Natural killer cell (primary cell): ENCODE results near the gene RTL1. TPM values are rescaled to one million over a fixed set of nuclear protein-coding genes. Genes with fewer than 3 reads are reported as not detected.

Source experiments
- ATAC-seq, 3 donors: fragments of 150-1000 bp in 2 of 3; fragments of 200-7000 bp in 1 of 3; cut with Tn5 transposase; 1 replicate in 1 of 3; 2 replicates in 2 of 3; pipeline ENCODE4 v1.10.0; 2021; ENCODE audit warnings: mild to moderate bottlenecking in 2 of 3, moderate library complexity in 2 of 3
- DNase-seq, 2 donors: peaks; one replicate each; pipeline versions ENCODE4 v3.0.0 to v3.0.0-alpha.2; 2013 to 2021; ENCODE audit warnings: mixed read lengths in 1 of 2
- H3K27ac ChIP-seq: one replicate; pipeline ENCODE4 v1.5.1; 2013; ENCODE audit warnings: mild to moderate bottlenecking, low read length
- H3K27me3 ChIP-seq: one replicate; pipeline ENCODE4 v1.6.1; 2013; ENCODE audit warnings: low read length; ENCODE audit not compliant: control insufficient read depth, insufficient read depth
- H3K36me3 ChIP-seq: one replicate; pipeline ENCODE4 v1.6.1; 2013; ENCODE audit warnings: low read length; ENCODE audit not compliant: control insufficient read depth, insufficient read depth
- H3K4me1 ChIP-seq: one replicate; pipeline ENCODE4 v1.6.1; 2013; ENCODE audit warnings: low read length; ENCODE audit not compliant: control insufficient read depth, insufficient read depth
- H3K4me3 ChIP-seq: one replicate; pipeline ENCODE4 v1.5.1; 2013; ENCODE audit warnings: low read length
- H3K9me3 ChIP-seq: one replicate; pipeline ENCODE4 v1.6.1; 2013; ENCODE audit warnings: low read length; ENCODE audit not compliant: control insufficient read depth, insufficient read depth
- H3K27ac Mint-ChIP-seq, 2 donors: one replicate each; pipeline ENCODE4 v1.8.0; 2022; ENCODE audit warnings: mild to moderate bottlenecking in 2 of 2, mixed read lengths in 2 of 2, moderate library complexity in 1 of 2
- H3K27me3 Mint-ChIP-seq, 2 donors: one replicate each; pipeline ENCODE4 v1.8.0; 2022; ENCODE audit warnings: low read depth in 2 of 2, mixed read lengths in 2 of 2
- H3K36me3 Mint-ChIP-seq: one replicate; pipeline ENCODE4 v1.8.0; 2022; ENCODE audit warnings: mixed read lengths
- H3K4me1 Mint-ChIP-seq, 2 donors: one replicate each; pipeline ENCODE4 v1.8.0; 2022; ENCODE audit warnings: mixed read lengths in 2 of 2
- H3K4me3 Mint-ChIP-seq: one replicate; pipeline ENCODE4 v1.8.0; 2022; ENCODE audit warnings: mild to moderate bottlenecking, moderate library complexity, mixed read lengths
- H3K9me3 Mint-ChIP-seq, 2 donors: one replicate each; pipeline ENCODE4 v1.8.0; 2022; ENCODE audit warnings: mixed read lengths in 2 of 2
- WGBS: methylation state at CpG from one replicate; pipeline ENCODE4 v1.1.7; 2013; ENCODE audit warnings: missing lambda C conversion rate; ENCODE audit not compliant: insufficient coverage; 5-methylcytosine and 5-hydroxymethylcytosine counted together
- intact Hi-C: fragments of 100-400 bp; cut with micrococcal nuclease; formaldehyde crosslinking; loops from one replicate; pipeline ENCODE4 v1.14.2; 2022
- total RNA-seq, 4 donors: library from RNA; stranded (reverse); fragments of 120-200 nt in 1 of 4; gene quantifications; one replicate each; pipeline versions ENCODE4 v1.2.3 to v1.2.4, GENCODE V29; 2013 to 2022
- TF ChIP-seq, protein P1 (sequence below): fragments of 200-600 bp; IDR thresholded peaks from one replicate; pipeline ENCODE4 v1.8.0; 2022; ENCODE audit warnings: antibody characterized with exemption

Gene RTL1
- total RNA-seq, 3 donors from 2014 or later (not counting 1 experiment from before 2014, with no cell fraction given) = not detected

DNA sequence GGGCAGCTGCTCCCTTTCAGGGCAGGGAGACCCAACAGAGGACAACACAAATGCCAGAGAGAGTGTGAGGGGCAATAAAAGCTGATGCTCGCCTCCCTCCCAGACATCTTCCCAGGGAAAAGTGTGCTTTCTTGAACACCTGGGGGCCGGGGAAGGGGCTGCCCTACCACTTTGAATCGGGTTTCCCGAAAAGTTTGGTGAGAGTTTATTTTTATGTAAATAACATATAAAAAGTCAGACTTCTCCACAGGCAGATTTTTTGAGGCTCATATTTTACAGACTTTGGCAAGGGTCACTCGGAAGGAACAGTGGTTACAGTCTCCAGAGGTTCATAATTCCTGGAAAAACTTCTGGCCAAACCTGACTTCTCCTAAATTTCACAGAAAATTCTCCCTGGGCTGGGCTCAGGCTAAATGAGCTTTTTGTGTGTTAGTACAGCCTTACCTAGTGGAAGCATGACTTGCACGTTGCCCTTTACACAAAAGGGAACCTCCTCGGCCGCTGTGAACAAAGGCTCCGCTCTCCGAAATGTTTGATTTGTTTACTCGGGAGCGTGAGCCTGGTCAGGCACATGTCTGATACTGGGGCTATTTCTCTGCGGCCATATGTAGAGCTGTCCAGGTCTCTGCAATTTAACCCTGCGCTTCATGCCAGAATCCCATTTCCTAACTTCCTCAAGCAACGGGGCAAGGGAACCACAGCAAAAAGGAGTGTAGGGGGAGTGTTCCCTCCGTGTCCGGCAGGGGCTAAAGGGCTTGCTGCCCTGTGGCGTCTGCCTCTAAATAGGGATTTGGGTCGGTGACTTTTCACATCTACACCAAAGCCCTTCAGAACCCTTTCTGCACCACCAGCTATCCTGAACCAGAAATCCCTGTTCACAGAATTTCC is 3.4 kb downstream of the RTL1 start:
- Mint-ChIP-seq H3K36me3 (no peaks in the 10 kb centered on the region), H3K27me3 (peaks cover 39 to 46% of the 10 kb centered on the region in 2 donors), H3K4me3 (no peak overlapping the region), H3K27ac (no peak overlapping the region), H3K4me1 (no peaks in the 10 kb centered on the region), H3K9me3 (no peaks in the 10 kb centered on the region)
- H3K9me3 ChIP-seq = no peaks in the 10 kb centered on the region
- H3K27ac ChIP-seq = no peak overlapping the region
- peaks cover 5% of the 10 kb centered on the region for H3K27me3 ChIP-seq
- no peak for ATAC-seq
- H3K4me1 ChIP-seq = no peaks in the 10 kb centered on the region
- intact Hi-C loops = no loop called here
- TF ChIP-seq, protein P1, sequence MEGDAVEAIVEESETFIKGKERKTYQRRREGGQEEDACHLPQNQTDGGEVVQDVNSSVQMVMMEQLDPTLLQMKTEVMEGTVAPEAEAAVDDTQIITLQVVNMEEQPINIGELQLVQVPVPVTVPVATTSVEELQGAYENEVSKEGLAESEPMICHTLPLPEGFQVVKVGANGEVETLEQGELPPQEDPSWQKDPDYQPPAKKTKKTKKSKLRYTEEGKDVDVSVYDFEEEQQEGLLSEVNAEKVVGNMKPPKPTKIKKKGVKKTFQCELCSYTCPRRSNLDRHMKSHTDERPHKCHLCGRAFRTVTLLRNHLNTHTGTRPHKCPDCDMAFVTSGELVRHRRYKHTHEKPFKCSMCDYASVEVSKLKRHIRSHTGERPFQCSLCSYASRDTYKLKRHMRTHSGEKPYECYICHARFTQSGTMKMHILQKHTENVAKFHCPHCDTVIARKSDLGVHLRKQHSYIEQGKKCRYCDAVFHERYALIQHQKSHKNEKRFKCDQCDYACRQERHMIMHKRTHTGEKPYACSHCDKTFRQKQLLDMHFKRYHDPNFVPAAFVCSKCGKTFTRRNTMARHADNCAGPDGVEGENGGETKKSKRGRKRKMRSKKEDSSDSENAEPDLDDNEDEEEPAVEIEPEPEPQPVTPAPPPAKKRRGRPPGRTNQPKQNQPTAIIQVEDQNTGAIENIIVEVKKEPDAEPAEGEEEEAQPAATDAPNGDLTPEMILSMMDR = no peak
- no peak overlapping the region for H3K4me3 ChIP-seq
- WGBS = 12% methylated on average over 14 of the region's 19 CpGs
- DNase-seq = no peak
- no peaks in the 10 kb centered on the region for H3K36me3 ChIP-seq

DNA sequence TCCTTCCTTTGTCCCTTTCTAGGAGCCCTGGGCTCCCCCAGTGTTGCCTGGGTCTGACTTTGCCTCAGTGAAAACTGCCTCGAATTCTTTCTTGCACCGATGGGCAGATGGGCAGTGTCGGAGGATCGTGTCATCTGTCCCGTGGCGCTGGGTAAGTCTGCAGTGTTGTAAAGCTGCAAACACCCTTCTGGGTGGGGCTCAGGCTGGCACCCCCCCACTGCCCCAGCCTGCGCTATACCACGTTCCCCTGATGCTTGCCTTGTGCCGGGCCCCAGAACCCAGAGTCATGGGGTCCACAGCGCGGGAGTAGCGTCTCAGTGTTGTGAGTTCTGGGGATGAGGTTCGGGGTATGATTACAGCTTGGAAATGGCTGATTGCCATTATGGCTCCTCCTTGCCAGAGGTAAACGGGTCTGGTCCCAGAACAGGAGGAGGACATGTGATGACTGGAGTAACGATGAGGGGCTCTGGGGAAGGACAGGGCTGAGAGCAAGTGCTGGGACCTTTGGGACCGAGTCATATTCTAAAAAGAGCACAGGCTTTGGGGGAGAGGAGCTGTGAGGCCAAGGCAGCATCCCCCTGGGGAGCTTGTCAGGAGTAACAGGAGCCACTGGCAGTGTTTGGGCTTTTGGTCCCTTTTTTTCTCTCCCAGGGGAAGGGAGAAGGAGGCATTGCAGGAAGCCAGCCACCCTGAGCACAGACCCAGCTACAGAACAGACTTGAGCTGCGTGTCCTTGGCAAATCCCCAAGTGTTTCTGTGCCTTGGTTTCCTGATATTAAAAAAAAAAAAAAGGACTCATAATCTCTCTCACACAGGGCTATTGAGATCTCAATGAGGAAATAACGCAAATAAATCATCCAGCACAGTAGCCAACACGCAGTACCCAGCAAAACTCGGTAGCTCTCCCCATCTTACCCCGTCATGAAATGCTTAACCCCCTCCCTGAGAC is 4.3 kb downstream of the RTL1 start:
- no peak for ATAC-seq
- peaks cover 36 to 46% of the 10 kb centered on the region in 2 donors for H3K27me3 Mint-ChIP-seq
- no peaks in the 10 kb centered on the region for H3K9me3 Mint-ChIP-seq
- no peak overlapping the region for H3K27ac Mint-ChIP-seq
- Histone ChIP-seq H3K4me1 (no peaks in the 10 kb centered on the region), H3K36me3 (no peaks in the 10 kb centered on the region), H3K9me3 (no peaks in the 10 kb centered on the region), H3K4me3 (no peak overlapping the region), H3K27ac (no peak overlapping the region), H3K27me3 (peaks cover 5% of the 10 kb centered on the region)
- DNase-seq = no peak
- no peaks in the 10 kb centered on the region for H3K4me1 Mint-ChIP-seq
- 56% methylated on average over 21 of the region's 21 CpGs for WGBS
- no peak overlapping the region for H3K4me3 Mint-ChIP-seq
- intact Hi-C loops = no loop called here
- no peaks in the 10 kb centered on the region for H3K36me3 Mint-ChIP-seq
- TF ChIP-seq, protein P1 = no peak

DNA sequence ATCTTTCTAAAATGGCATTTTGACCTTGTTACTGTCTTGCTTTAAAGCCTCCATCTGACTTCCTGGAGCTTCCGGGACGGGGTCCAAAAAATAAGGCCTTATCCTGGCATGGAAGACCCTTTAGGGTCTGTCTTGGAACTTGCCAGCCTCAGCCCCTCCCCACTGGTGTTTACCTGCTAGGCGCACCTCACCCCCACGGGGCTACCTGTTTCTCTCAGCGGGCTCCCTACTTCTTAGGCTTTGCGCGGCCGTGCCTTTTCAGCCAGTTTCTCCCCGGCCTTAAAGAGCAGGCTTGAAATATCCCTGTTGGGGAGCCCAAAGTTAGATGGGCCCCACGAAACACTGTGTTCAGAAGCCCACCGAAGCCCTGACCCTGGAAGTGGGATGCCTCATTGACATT is 5.1 kb downstream of the RTL1 start:
- TF ChIP-seq, protein P1 = no peak
- Mint-ChIP-seq H3K9me3 (no peaks in the 10 kb centered on the region), H3K27me3 (peaks cover 32 to 42% of the 10 kb centered on the region in 2 donors), H3K4me1 (no peaks in the 10 kb centered on the region), H3K27ac (no peak overlapping the region), H3K36me3 (no peaks in the 10 kb centered on the region), H3K4me3 (no peak overlapping the region)
- Histone ChIP-seq H3K4me3 (no peak overlapping the region), H3K9me3 (no peaks in the 10 kb centered on the region), H3K4me1 (no peaks in the 10 kb centered on the region), H3K27ac (no peak overlapping the region), H3K27me3 (peaks cover 5% of the 10 kb centered on the region), H3K36me3 (no peaks in the 10 kb centered on the region)
- intact Hi-C loops = no loop called here
- DNase-seq (no peak), ATAC-seq (no peak)
- WGBS = 76% methylated on average over 11 of the region's 11 CpGs
